Esophagus muscularis mucosa (tissue), 4 donors: ENCODE results near the gene SDF2. TPM values are rescaled to one million over a fixed set of nuclear protein-coding genes. Genes with fewer than 3 reads are reported as not detected.

Experiments used
- DNase-seq: peaks from one replicate; pipeline ENCODE4 v3.0.0-alpha.2; 2017; ENCODE audit errors: extremely low spot score
- H3K27ac ChIP-seq, 4 donors: fragments of 200-600 bp; sonication (generic); replicated peaks in 1 of 4; 1 replicate in 3 of 4; 2 replicates in 1 of 4; pipeline ENCODE4 v1.5.1; 2016 to 2019; ENCODE audit warnings: mild to moderate bottlenecking in 1 of 4
- H3K27me3 ChIP-seq, 4 donors: fragments of 200-600 bp; sonication (generic); one replicate each; pipeline versions ENCODE4 v1.5.1 to v1.6.0; 2016 to 2019
- H3K36me3 ChIP-seq, 4 donors: fragments of 200-600 bp; sonication (generic); one replicate each; pipeline ENCODE4 v1.5.1; 2016 to 2019
- H3K4me1 ChIP-seq, 4 donors: fragments of 200-600 bp; sonication (generic); one replicate each; pipeline ENCODE4 v1.5.1; 2016 to 2019
- H3K4me3 ChIP-seq, 4 donors: fragments of 200-600 bp; sonication (generic); 1 replicate in 2 of 4; 2 replicates in 2 of 4; pipeline ENCODE4 v1.5.1; 2016 to 2019; ENCODE audit warnings: mild to moderate bottlenecking in 4 of 4, moderate library complexity in 1 of 4
- H3K9me3 ChIP-seq, 4 donors: fragments of 200-600 bp; sonication (generic); 1 replicate in 3 of 4; 2 replicates in 1 of 4; pipeline ENCODE4 v1.5.1; 2016 to 2019
- EP300 ChIP-seq: sonication (generic); formaldehyde crosslinking; IDR thresholded peaks from one replicate; pipeline ENCODE4 v1.6.1; 2017; ENCODE audit warnings: antibody characterized with exemption
- POLR2A ChIP-seq: fragments of 450-650 bp; IDR thresholded peaks from one replicate; pipeline ENCODE4 v1.6.1; 2017; ENCODE audit warnings: antibody characterized with exemption, moderate library complexity, mild to moderate bottlenecking, low read depth
- POLR2AphosphoS5 ChIP-seq, 2 donors: sonication (generic); formaldehyde crosslinking; IDR thresholded peaks; one replicate each; pipeline ENCODE4 v1.6.1; 2017; ENCODE audit warnings: antibody characterized with exemption in 2 of 2
- WGBS: methylation state at CpG from one replicate; pipeline ENCODE4 v1.1.5; 2018; 5-methylcytosine and 5-hydroxymethylcytosine counted together
- intact Hi-C: fragments of 100-400 bp; cut with DNase I; formaldehyde crosslinking; loops from one replicate; pipeline ENCODE4 v1.15.1; 2023
- total RNA-seq, 4 donors: library from RNA; depleted of rRNA; stranded (reverse); fragments of >200 nt; gene quantifications; one replicate each; pipeline versions ENCODE4 v1.1.0 to v1.2.1, GENCODE V29; 2016
- TF ChIP-seq, protein P1 (sequence below), 3 experiments: fragments of 200-600 bp in 2 of 3; fragments of 450-650 bp in 1 of 3; sonication (generic) in 2 of 3; IDR thresholded peaks; one replicate each; pipeline ENCODE4 v1.5.1; 2017 to 2019; ENCODE audit warnings: antibody characterized with exemption in 3 of 3, mild to moderate bottlenecking in 2 of 3, moderate library complexity in 1 of 3

The SDF2 gene
- total RNA-seq, 4 donors from 2014 or later = 39.1 to 46.7 (median 42.6) TPM

DNA sequence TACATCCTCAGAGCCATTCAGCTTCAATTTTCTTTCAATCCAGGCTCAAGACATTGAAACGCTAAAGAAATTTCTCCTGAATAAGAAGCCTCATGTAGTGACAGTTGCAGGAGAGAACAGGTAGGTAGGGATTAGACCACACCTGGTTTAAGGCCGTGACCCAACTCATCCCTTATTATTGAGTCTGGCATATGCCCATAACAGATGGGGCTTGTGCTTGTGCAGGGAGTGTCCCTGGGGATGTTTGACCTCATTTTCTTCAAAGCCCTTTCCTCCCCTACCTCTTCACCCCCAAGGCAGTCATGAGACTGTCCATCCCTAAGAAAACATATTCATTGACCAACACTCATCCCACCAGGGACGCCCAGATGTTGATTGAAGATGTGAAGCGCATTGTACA is 24.6 kb upstream of the SDF2 start:
- Histone ChIP-seq H3K9me3 (no peaks in the 10 kb centered on the region), H3K27ac (no peak overlapping the region), H3K4me3 (no peak overlapping the region), H3K4me1 (no peaks in the 10 kb centered on the region), H3K36me3 (peaks cover 100% of the 10 kb centered on the region in 4 donors), H3K27me3 (no peaks in the 10 kb centered on the region)
- intact Hi-C loops = no loop called here
- 79% methylated on average over 4 of the region's 4 CpGs for WGBS
- TF ChIP-seq, protein P1, sequence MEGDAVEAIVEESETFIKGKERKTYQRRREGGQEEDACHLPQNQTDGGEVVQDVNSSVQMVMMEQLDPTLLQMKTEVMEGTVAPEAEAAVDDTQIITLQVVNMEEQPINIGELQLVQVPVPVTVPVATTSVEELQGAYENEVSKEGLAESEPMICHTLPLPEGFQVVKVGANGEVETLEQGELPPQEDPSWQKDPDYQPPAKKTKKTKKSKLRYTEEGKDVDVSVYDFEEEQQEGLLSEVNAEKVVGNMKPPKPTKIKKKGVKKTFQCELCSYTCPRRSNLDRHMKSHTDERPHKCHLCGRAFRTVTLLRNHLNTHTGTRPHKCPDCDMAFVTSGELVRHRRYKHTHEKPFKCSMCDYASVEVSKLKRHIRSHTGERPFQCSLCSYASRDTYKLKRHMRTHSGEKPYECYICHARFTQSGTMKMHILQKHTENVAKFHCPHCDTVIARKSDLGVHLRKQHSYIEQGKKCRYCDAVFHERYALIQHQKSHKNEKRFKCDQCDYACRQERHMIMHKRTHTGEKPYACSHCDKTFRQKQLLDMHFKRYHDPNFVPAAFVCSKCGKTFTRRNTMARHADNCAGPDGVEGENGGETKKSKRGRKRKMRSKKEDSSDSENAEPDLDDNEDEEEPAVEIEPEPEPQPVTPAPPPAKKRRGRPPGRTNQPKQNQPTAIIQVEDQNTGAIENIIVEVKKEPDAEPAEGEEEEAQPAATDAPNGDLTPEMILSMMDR (IDR thresholded peaks at IDR 0.05) = no peak
- no peak for TF ChIP-seq EP300
- no peak for TF ChIP-seq POLR2A
- no peak for TF ChIP-seq POLR2AphosphoS5 (IDR thresholded peaks at IDR 0.05)
- DNase-seq = no peak

DNA sequence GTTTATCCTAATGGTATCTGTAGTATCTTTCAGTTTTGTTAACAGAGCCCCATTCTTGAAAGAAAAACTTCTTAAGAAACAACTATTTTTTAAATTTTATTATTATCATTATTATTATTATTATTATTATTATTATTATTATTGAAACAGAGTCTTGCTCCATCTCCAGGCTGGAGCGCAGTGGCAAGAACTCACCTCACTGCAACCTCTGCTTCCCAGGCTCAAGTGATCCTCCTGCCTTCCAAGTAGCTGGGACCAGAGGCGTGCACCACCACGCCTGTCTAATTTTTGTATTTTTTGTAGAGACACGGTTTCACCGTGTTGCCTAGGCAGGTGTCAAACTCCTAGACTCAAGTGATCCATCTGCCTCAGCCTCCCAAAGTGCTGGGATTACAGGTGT is 23.7 kb upstream of the SDF2 start:
- no peaks in the 10 kb centered on the region for H3K9me3 ChIP-seq
- no peaks in the 10 kb centered on the region for H3K27me3 ChIP-seq
- no peak for DNase-seq
- WGBS = 94% methylated on average over 5 of the region's 5 CpGs
- TF ChIP-seq EP300 = no peak
- TF ChIP-seq POLR2A = no peak
- no peak for TF ChIP-seq POLR2AphosphoS5 (IDR thresholded peaks at IDR 0.05)
- TF ChIP-seq, protein P1 (IDR thresholded peaks at IDR 0.05) = no peak
- no peak overlapping the region for H3K27ac ChIP-seq
- no peaks in the 10 kb centered on the region for H3K4me1 ChIP-seq
- intact Hi-C loops = no loop called here
- H3K36me3 ChIP-seq = peaks cover 100% of the 10 kb centered on the region in 4 donors
- no peak overlapping the region for H3K4me3 ChIP-seq

DNA sequence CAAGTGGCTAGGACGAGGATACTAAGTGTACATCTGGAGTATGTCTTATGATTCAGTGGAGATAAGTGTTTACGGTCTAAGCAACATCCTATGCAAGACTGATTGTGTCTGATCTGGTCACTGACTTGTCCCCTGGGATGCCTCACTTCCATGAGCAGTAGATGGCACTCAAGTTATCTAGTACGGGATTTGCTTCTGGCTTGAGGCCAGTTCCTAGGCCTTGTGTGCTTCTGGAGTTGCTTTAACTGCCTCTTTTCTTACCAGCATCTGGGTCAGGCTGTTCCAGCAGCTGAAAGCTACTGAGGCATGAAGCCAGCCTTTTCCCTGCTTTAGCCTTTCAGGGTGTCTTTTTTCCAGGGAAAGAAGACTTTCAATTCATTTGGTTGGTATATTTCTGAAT is 23.3 kb upstream of the SDF2 start:
- no peak for DNase-seq
- intact Hi-C loops = no loop called here
- no peaks in the 10 kb centered on the region for H3K9me3 ChIP-seq
- H3K4me3 ChIP-seq = no peak overlapping the region
- WGBS = 50% methylated on average over 3 of the region's 3 CpGs
- no peaks in the 10 kb centered on the region for H3K4me1 ChIP-seq
- no peak for TF ChIP-seq EP300
- TF ChIP-seq POLR2A = no peak
- no peak for TF ChIP-seq POLR2AphosphoS5 (IDR thresholded peaks at IDR 0.05)
- TF ChIP-seq, protein P1 (IDR thresholded peaks at IDR 0.05) = no peak
- H3K27me3 ChIP-seq = no peaks in the 10 kb centered on the region
- H3K27ac ChIP-seq = no peak overlapping the region
- H3K36me3 ChIP-seq = peaks cover 100% of the 10 kb centered on the region in 4 donors

DNA sequence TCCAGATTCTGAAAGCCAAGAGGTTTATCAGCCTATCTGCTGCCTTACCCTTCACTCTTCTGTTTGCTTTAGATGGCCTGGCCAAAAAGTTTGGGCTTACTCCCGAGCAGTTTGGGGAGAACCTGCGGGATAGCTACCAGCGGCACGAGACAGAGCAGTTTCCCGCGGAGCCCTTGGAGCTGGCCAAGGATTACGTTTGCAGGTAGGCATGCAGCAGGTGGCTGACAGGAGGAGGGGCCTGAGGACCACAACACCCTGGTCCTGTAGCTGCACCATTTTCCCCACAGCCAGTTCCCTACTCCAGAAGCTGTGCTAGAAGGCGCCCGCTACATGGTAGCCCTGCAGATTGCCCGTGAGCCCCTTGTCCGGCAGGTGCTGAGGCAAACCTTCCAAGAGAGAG is 20.9 kb upstream of the SDF2 start:
- 98% methylated on average over 7 of the region's 11 CpGs for WGBS
- intact Hi-C loops = no loop called here
- DNase-seq = no peak
- peaks cover 100% of the 10 kb centered on the region in 4 donors for H3K36me3 ChIP-seq
- no peak overlapping the region for H3K4me3 ChIP-seq
- H3K27ac ChIP-seq = no peak overlapping the region
- no peaks in the 10 kb centered on the region for H3K9me3 ChIP-seq
- TF ChIP-seq, protein P1 (IDR thresholded peaks at IDR 0.05) = no peak
- TF ChIP-seq EP300 (no peak), POLR2A (no peak), POLR2AphosphoS5 (IDR thresholded peaks at IDR 0.05) (no peak)
- no peaks in the 10 kb centered on the region for H3K27me3 ChIP-seq
- H3K4me1 ChIP-seq = no peaks in the 10 kb centered on the region

DNA sequence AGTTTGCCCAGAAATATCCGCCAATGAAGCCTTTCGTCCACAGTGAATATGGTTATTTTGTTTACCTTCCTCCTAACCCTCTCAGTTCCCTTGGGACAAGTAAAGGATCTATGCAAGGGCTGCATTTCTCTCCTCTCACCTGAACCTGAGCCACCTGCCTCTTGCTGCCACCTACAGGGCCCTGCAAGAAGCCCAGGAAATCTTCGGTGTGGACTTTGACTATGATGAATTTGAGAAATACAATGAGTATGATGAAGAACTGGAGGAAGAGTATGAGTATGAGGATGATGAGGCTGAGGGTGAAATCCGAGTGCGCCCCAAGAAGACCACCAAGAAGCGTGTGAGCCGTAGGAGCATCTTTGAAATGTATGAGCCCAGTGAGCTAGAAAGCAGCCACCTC is 14.3 kb upstream of the SDF2 start:
- Histone ChIP-seq H3K36me3 (peaks cover 98 to 100% (median 100%) of the 10 kb centered on the region in 4 donors), H3K4me1 (no peaks in the 10 kb centered on the region), H3K27ac (no peak overlapping the region), H3K27me3 (no peaks in the 10 kb centered on the region), H3K9me3 (no peaks in the 10 kb centered on the region), H3K4me3 (no peak overlapping the region)
- TF ChIP-seq, protein P1 (IDR thresholded peaks at IDR 0.05) = no peak
- no peak for TF ChIP-seq EP300
- no peak for TF ChIP-seq POLR2AphosphoS5 (IDR thresholded peaks at IDR 0.05)
- TF ChIP-seq POLR2A = no peak
- intact Hi-C loops = no loop called here
- 82% methylated on average over 7 of the region's 7 CpGs for WGBS
- DNase-seq = no peak
